ENCODE results near the gene WIPI1. TPM values are rescaled to one million over a fixed set of nuclear protein-coding genes. Genes with fewer than 3 reads are reported as not detected.

WIPI1 gene
- total RNA-seq, 1 experiment from 2014 or later = 29.3 TPM

GRCh38 chr17:68420065-68420464 lies 37.2 kb downstream of the WIPI1 start:
- H3K27ac Mint-ChIP-seq = peak overlapping the region; percentile 21; the same call in 1 of the 2 replicates
- no peak for DNase-seq (ENCODE audit: low spot score)
- CTCF ChIA-PET = interaction anchor here (0.8 to 3.7 kb wide), 4 partner anchors 12 to 220 kb away, joined by 3 to 19 read pairs (median 4); no protein-coding TSS in a partner anchor
- no peak overlapping the region for H3K4me3 Mint-ChIP-seq
- peaks cover 25% of the 10 kb centered on the region for H3K36me3 Mint-ChIP-seq
- TF ChIP-seq ZNF219 (CRISPR knock-in tag; IDR thresholded peaks at IDR 0.05; ENCODE audit: borderline replicate concordance) = no peak
- TF ChIP-seq USF1 (CRISPR knock-in tag; IDR thresholded peaks at IDR 0.05) = no peak
- no peak for TF ChIP-seq ZNF138 (CRISPR knock-in tag; conservative IDR thresholded peaks at IDR 0.05)
- TF ChIP-seq NFATC4 (CRISPR knock-in tag; IDR thresholded peaks at IDR 0.05) = no peak
- TF ChIP-seq ZNF281 (CRISPR knock-in tag; IDR thresholded peaks at IDR 0.05) = no peak
- TF ChIP-seq TP53 (CRISPR knock-in tag; IDR thresholded peaks at IDR 0.05) = no peak
- TF ChIP-seq NR2C2 (CRISPR knock-in tag; IDR thresholded peaks at IDR 0.05) = no peak
- TF ChIP-seq ZBTB21 (CRISPR knock-in tag; IDR thresholded peaks at IDR 0.05; ENCODE audit: borderline replicate concordance) = no peak
- TF ChIP-seq E2F5 (CRISPR knock-in tag; IDR thresholded peaks at IDR 0.05) = no peak
- TF ChIP-seq HMGA2 (CRISPR knock-in tag; IDR thresholded peaks at IDR 0.05) = no peak
- no peak for TF ChIP-seq FOXP4 (CRISPR knock-in tag; IDR thresholded peaks at IDR 0.05)
- TF ChIP-seq JAZF1 (CRISPR knock-in tag; IDR thresholded peaks at IDR 0.05) = no peak
- no peak for TF ChIP-seq SOX15 (CRISPR knock-in tag; IDR thresholded peaks at IDR 0.05)
- TF ChIP-seq ATF2 (CRISPR knock-in tag; IDR thresholded peaks at IDR 0.05; ENCODE audit: borderline replicate concordance, low read depth) = no peak
- TF ChIP-seq IRF2 (CRISPR knock-in tag; IDR thresholded peaks at IDR 0.05; ENCODE audit: borderline replicate concordance, low read depth) = no peak
- TF ChIP-seq AFF4 (CRISPR knock-in tag; IDR thresholded peaks at IDR 0.05; ENCODE audit: borderline replicate concordance) = no peak
- 0 out of 2 replicates have a peak, but pooled peaks have one; percentile 7 for ATAC-seq
- H3K4me1 Mint-ChIP-seq = peaks cover 44% of the 10 kb centered on the region
- H3K27me3 Mint-ChIP-seq (ENCODE audit: low read depth) = peaks cover 9% of the 10 kb centered on the region
- POLR2A ChIA-PET = interaction anchor here (0.7 kb wide), 1 partner anchor 63 kb away, joined by 5 read pairs; no protein-coding TSS in a partner anchor
- peaks cover 16% of the 10 kb centered on the region for H3K9me3 Mint-ChIP-seq

Measured in WTC11 (cell line).